Smooth muscle cell of the umbilical artery (primary cell): Measurements from ENCODE around the gene COL18A1. TPM values are rescaled to one million over a fixed set of nuclear protein-coding genes. Genes with fewer than 3 reads are reported as not detected.

Source experiments
- total RNA-seq: library from RNA; depleted of rRNA; stranded (reverse); fragments of >200 nt; gene quantifications from 2 replicates; pipeline ENCODE4 v1.2.3, GENCODE V29; 2014

Gene COL18A1
- total RNA-seq = 203 and 239 TPM in 2 replicates

DNA sequence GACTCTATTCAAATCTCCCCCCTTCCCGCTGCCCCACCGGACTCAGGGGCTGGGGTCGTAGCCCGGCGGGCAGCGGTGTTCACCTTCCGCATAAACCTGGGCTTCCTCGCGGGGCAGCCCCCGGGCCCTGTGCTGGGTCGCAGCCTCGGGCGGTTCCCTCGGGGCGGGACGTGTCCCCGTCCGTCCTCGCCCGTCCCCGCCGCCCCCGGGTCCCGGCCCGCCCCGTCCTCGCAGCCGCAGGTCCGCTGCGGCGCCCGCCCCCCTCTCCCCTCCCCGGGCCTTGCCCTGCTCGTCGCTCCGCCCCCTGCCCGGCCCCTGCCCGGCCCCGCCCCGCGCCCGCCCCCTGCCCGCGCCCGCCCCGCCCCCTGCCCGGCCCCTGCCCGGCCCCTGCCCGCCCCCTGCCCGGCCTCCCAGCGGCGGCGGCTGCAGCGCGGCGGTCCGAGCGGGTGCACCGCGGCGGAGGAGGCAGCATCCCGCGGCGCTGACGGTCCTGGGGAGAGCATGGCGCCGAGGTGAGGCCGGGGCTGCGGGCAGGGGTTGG lies at the start of gene COL18A1:
COL18A1 (plus strand) TSS at position 436 of the 541 bp plus-strand sequence; CDS start at position 502, 66 bp downstream.

DNA sequence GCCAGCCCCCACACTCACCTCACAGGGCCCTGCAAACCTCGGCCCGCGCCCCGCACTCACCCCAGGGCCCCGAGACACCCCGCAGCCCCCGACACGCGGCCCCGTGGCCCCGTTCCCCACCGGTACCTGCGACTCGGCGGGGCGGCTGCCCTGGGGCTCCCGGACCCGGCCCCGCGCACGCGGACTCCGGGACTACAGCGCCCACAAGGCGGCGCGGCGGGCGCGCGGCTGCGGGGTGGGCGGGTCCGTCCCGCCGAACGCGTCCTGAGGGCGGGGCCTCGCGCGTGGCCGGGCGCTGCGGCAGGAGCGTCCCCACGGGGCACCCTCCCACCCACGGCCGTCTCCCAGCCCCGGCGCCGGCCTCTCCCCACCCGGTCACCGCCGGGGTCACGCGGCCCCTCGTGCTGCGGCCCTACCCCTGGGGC lies 137.3 kb downstream of the COL18A1 start, which contains the start of gene SLC19A1:
SLC19A1 (minus strand) TSS at position 199 of the 425 bp plus-strand sequence. CDS start 4,481 bp downstream, outside the sequence.

Other genes starting within 250 kb of the COL18A1 start
- 140 and 154 TPM in 2 replicates for gene POFUT2, start 117.3 kb upstream of the COL18A1 start, total RNA-seq
- 3.6 and 9.2 TPM in 2 replicates for gene SLC19A1, start 137.3 kb downstream of the COL18A1 start, total RNA-seq
- 0.05 and 0.30 TPM in 2 replicates for gene PCBP3, start 238.6 kb downstream of the COL18A1 start, total RNA-seq